Left lobe of liver (tissue), 2 donors: ENCODE results near the gene MPL. TPM values are rescaled to one million over a fixed set of nuclear protein-coding genes. Genes with fewer than 3 reads are reported as not detected.

Source experiments
- ATAC-seq: fragments of 200-7000 bp; cut with Tn5 transposase; one replicate; pipeline ENCODE4 v1.9.1; 2020; ENCODE audit warnings: mild to moderate bottlenecking, moderate library complexity
- DNase-seq: peaks from one replicate; pipeline ENCODE4 v3.0.0-alpha.2; 2020; ENCODE audit warnings: low spot score
- total RNA-seq: library from RNA; stranded (reverse); gene quantifications from one replicate; pipeline ENCODE4 v1.2.1, GENCODE V29; 2021
- donor health status: DM: no; HTN: no; CAD: no; lungs with moderate emphysema.
- donor health status: DM: no; HTN: yes; CAD: no.

The MPL gene
- total RNA-seq, 1 donor from 2014 or later: 0.15 TPM

GRCh38 chr1:43402089-43402865, 64.7 kb downstream of the MPL start:
- DNase-seq: no peak

More at GRCh38 chr1:43402089-43402865, 64.7 kb downstream of the MPL start:
- no peak for ATAC-seq

Other genes with a start within 250 kb of the MPL start
- gene EBNA1BP2, start 165.5 kb upstream of the MPL start, total RNA-seq: 76.1 TPM
- not detected for gene CFAP57, start 165.5 kb upstream of the MPL start, total RNA-seq
- 0.45 TPM for gene TMEM125, start 67.8 kb upstream of the MPL start, total RNA-seq
- gene C1orf210, start 52.2 kb upstream of the MPL start, total RNA-seq: 2.6 TPM
- 8.5 TPM for gene TIE1, start 36.8 kb upstream of the MPL start, total RNA-seq
- 0.78 TPM for gene CDC20, start 21.2 kb downstream of the MPL start, total RNA-seq
- 21.7 TPM for gene ELOVL1, start 30.2 kb downstream of the MPL start, total RNA-seq
- 19.7 TPM for gene MED8, start 52.0 kb downstream of the MPL start, total RNA-seq
- gene SZT2, start 52.1 kb downstream of the MPL start, total RNA-seq: 21.3 TPM
- 47.1 TPM for gene HYI, start 116.1 kb downstream of the MPL start, total RNA-seq
- 290 TPM for gene PTPRF, start 193.1 kb downstream of the MPL start, total RNA-seq